Measurements from ENCODE around the gene UBE2O. TPM values are rescaled to one million over a fixed set of nuclear protein-coding genes. Genes with fewer than 3 reads are reported as not detected.

Gene UBE2O
- 13.1 and 13.4 TPM in 2 replicates for polyA plus RNA-seq (2013)

GRCh38 chr17:76452660-76453430 lies at the start of gene UBE2O:
Gene UBE2O, minus strand, starts transcription at chr17:76453152. Its CDS starts 11 bp downstream, at chr17:76453141.
- peak within 1 kb of the TSS; percentile 68 for H2AFZ ChIP-seq (ENCODE audit: insufficient read depth, low read length, poor library complexity)
- peak within 1 kb of the TSS; percentile 92 for H3K9ac ChIP-seq (ENCODE audit: low read length)
- peaks cover 2 to 4% of the 10 kb centered on the region in 2 experiments for H3K4me1 ChIP-seq (ENCODE audit: control insufficient read depth in 1 of 2, insufficient read depth in 2 of 2, low read length in 2 of 2)
- H3K79me1 ChIP-seq (ENCODE audit: low read length), result peaks cover 3% of the 10 kb centered on the region
- H3K4ac ChIP-seq (ENCODE audit: low read depth, low read length), result peak within 1 kb of the TSS; percentile 38
- peak within 1 kb of the TSS; percentile 34 for H4K12ac ChIP-seq (ENCODE audit: low read depth, low read length)
- H2BK120ac ChIP-seq (ENCODE audit: insufficient read depth, low read length, poor library complexity), result peak within 1 kb of the TSS; percentile 55
- H3K9me3 ChIP-seq (ENCODE audit: insufficient read depth, low read depth, low read length), result peaks cover 2% of the 10 kb centered on the region
- DNase-seq, result peak; percentile 82 to 91
- no peak within 1 kb of the TSS for H2AK5ac ChIP-seq (ENCODE audit: low read length)
- H3K23ac ChIP-seq (ENCODE audit: low read length), result no peak within 1 kb of the TSS
- H3K14ac ChIP-seq (ENCODE audit: low read length), result peak within 1 kb of the TSS; percentile 82
- no peaks in the 10 kb centered on the region for H3K36me3 ChIP-seq (ENCODE audit: control insufficient read depth in 1 of 2, insufficient read depth in 2 of 2, low read length in 2 of 2)
- peak within 1 kb of the TSS; percentile 50 for H2BK5ac ChIP-seq (ENCODE audit: low read depth, low read length, poor library complexity)
- H3K79me2 ChIP-seq (ENCODE audit: control insufficient read depth, insufficient read depth, low read length, poor library complexity), result peaks cover 6% of the 10 kb centered on the region
- WGBS (ENCODE audit: extremely low coverage, insufficient coverage, insufficient read length), result no CpG with 5 or more reads among the region's 101 CpGs
- H4K91ac ChIP-seq (ENCODE audit: low read depth, low read length), result peak within 1 kb of the TSS; percentile 72
- H2BK12ac ChIP-seq (ENCODE audit: low read length), result no peak within 1 kb of the TSS
- peak within 1 kb of the TSS; percentile 41 for H4K8ac ChIP-seq (ENCODE audit: low read depth, low read length)
- no peak within 1 kb of the TSS for H3K27ac ChIP-seq (ENCODE audit: low read depth, low read length)
- peak within 1 kb of the TSS; percentile 71 for H3K18ac ChIP-seq (ENCODE audit: low read length)
- peak within 1 kb of the TSS; percentile 100 for H3K4me3 ChIP-seq (ENCODE audit: low read depth, low read length)
- no peaks in the 10 kb centered on the region for H3K27me3 ChIP-seq (ENCODE audit: insufficient read depth, low read length)
- H3K4me2 ChIP-seq (ENCODE audit: low read length), result peak within 1 kb of the TSS; percentile 97

GRCh38 chr17:76501827-76502307 lies 48.9 kb upstream of the UBE2O start:
- Histone ChIP-seq H4K8ac (ENCODE audit: low read depth, low read length) (peak overlapping the region; percentile 13), H3K23ac (ENCODE audit: low read length) (no peak overlapping the region), H2BK12ac (ENCODE audit: low read length) (no peak overlapping the region), H3K79me2 (ENCODE audit: control insufficient read depth, insufficient read depth, low read length, poor library complexity) (no peaks in the 10 kb centered on the region), H3K14ac (ENCODE audit: low read length) (peak overlapping the region; percentile 33), H3K36me3 (ENCODE audit: control insufficient read depth in 1 of 2, insufficient read depth in 2 of 2, low read length in 2 of 2) (no peaks in the 10 kb centered on the region), H3K4me2 (ENCODE audit: low read length) (peak overlapping the region; percentile 95), H3K9ac (ENCODE audit: low read length) (no peak overlapping the region), H3K4ac (ENCODE audit: low read depth, low read length) (no peak overlapping the region), H2AK5ac (ENCODE audit: low read length) (peak overlapping the region; percentile 1), H4K91ac (ENCODE audit: low read depth, low read length) (peak overlapping the region; percentile 3), H3K27ac (ENCODE audit: low read depth, low read length) (no peak overlapping the region), H2AFZ (ENCODE audit: insufficient read depth, low read length, poor library complexity) (peak overlapping the region; percentile 24), H2BK5ac (ENCODE audit: low read depth, low read length, poor library complexity) (no peak overlapping the region), H3K4me3 (ENCODE audit: low read depth, low read length) (no peak overlapping the region), H3K79me1 (ENCODE audit: low read length) (peaks cover 5% of the 10 kb centered on the region), H3K9me3 (ENCODE audit: insufficient read depth, low read depth, low read length) (peaks cover 4% of the 10 kb centered on the region), H4K12ac (ENCODE audit: low read depth, low read length) (peak overlapping the region; percentile 12), H2BK120ac (ENCODE audit: insufficient read depth, low read length, poor library complexity) (no peak overlapping the region), H3K27me3 (ENCODE audit: insufficient read depth, low read length) (no peaks in the 10 kb centered on the region), H3K4me1 (ENCODE audit: control insufficient read depth in 1 of 2, insufficient read depth in 2 of 2, low read length in 2 of 2) (peaks cover 23 to 34% of the 10 kb centered on the region in 2 experiments), H3K18ac (ENCODE audit: low read length) (no peak overlapping the region)
- DNase-seq, result no peak
- no CpG with 5 or more reads among the region's 11 CpGs for WGBS (ENCODE audit: extremely low coverage, insufficient coverage, insufficient read length)

- H2BK5ac ChIP-seq (ENCODE audit: low read depth, low read length, poor library complexity), result no peak within 1 kb of the TSS
- H3K23ac ChIP-seq (ENCODE audit: low read length), result no peak within 1 kb of the TSS
- DNase-seq, result peak; percentile 71 to 86
- H2AK5ac ChIP-seq (ENCODE audit: low read length), result peak within 1 kb of the TSS; percentile 1
- H3K4me2 ChIP-seq (ENCODE audit: low read length), result peak within 1 kb of the TSS; percentile 95
- H3K18ac ChIP-seq (ENCODE audit: low read length), result no peak within 1 kb of the TSS
- no peak within 1 kb of the TSS for H2BK12ac ChIP-seq (ENCODE audit: low read length)
- H3K9me3 ChIP-seq (ENCODE audit: insufficient read depth, low read depth, low read length), result peaks cover 4% of the 10 kb centered on the region
- H3K9ac ChIP-seq (ENCODE audit: low read length), result peak within 1 kb of the TSS; percentile 34
- H2BK120ac ChIP-seq (ENCODE audit: insufficient read depth, low read length, poor library complexity), result no peak within 1 kb of the TSS
- H3K36me3 ChIP-seq (ENCODE audit: control insufficient read depth in 1 of 2, insufficient read depth in 2 of 2, low read length in 2 of 2), result no peaks in the 10 kb centered on the region
- peak within 1 kb of the TSS; percentile 33 for H3K14ac ChIP-seq (ENCODE audit: low read length)
- peak within 1 kb of the TSS; percentile 65 for H2AFZ ChIP-seq (ENCODE audit: insufficient read depth, low read length, poor library complexity)
- H3K4ac ChIP-seq (ENCODE audit: low read depth, low read length), result no peak within 1 kb of the TSS
- H3K27me3 ChIP-seq (ENCODE audit: insufficient read depth, low read length), result no peaks in the 10 kb centered on the region
- no peaks in the 10 kb centered on the region for H3K79me2 ChIP-seq (ENCODE audit: control insufficient read depth, insufficient read depth, low read length, poor library complexity)
- H3K27ac ChIP-seq (ENCODE audit: low read depth, low read length), result no peak within 1 kb of the TSS
- no CpG with 5 or more reads among the region's 72 CpGs for WGBS (ENCODE audit: extremely low coverage, insufficient coverage, insufficient read length)
- peak within 1 kb of the TSS; percentile 18 for H4K8ac ChIP-seq (ENCODE audit: low read depth, low read length)
- peak within 1 kb of the TSS; percentile 7 for H4K91ac ChIP-seq (ENCODE audit: low read depth, low read length)
- peak within 1 kb of the TSS; percentile 12 for H4K12ac ChIP-seq (ENCODE audit: low read depth, low read length)
- peaks cover 23 to 34% of the 10 kb centered on the region in 2 experiments for H3K4me1 ChIP-seq (ENCODE audit: control insufficient read depth in 1 of 2, insufficient read depth in 2 of 2, low read length in 2 of 2)
- H3K4me3 ChIP-seq (ENCODE audit: low read depth, low read length), result peak within 1 kb of the TSS; percentile 86
- peaks cover 5% of the 10 kb centered on the region for H3K79me1 ChIP-seq (ENCODE audit: low read length)
Measured at GRCh38 chr17:76501018-76501826, 48.3 kb upstream of the UBE2O start, which contains the start of gene RHBDF2. Gene RHBDF2, minus strand, starts transcription at chr17:76501423. Its CDS starts 19,899 bp downstream, at chr17:76481524.

- no peak overlapping the region for H2AK5ac ChIP-seq (ENCODE audit: low read length)
- H3K23ac ChIP-seq (ENCODE audit: low read length), result no peak overlapping the region
- H3K9me3 ChIP-seq (ENCODE audit: insufficient read depth, low read depth, low read length), result peaks cover 4% of the 10 kb centered on the region
- peak overlapping the region; percentile 7 for H4K8ac ChIP-seq (ENCODE audit: low read depth, low read length)
- no peak overlapping the region for H2BK5ac ChIP-seq (ENCODE audit: low read depth, low read length, poor library complexity)
- H3K36me3 ChIP-seq (ENCODE audit: control insufficient read depth in 1 of 2, insufficient read depth in 2 of 2, low read length in 2 of 2), result no peaks in the 10 kb centered on the region
- no peaks in the 10 kb centered on the region for H3K27me3 ChIP-seq (ENCODE audit: insufficient read depth, low read length)
- H3K79me1 ChIP-seq (ENCODE audit: low read length), result peaks cover 5% of the 10 kb centered on the region
- H4K12ac ChIP-seq (ENCODE audit: low read depth, low read length), result no peak overlapping the region
- DNase-seq, result no peak
- H3K18ac ChIP-seq (ENCODE audit: low read length), result no peak overlapping the region
- no peak overlapping the region for H2BK120ac ChIP-seq (ENCODE audit: insufficient read depth, low read length, poor library complexity)
- H3K4me1 ChIP-seq (ENCODE audit: control insufficient read depth in 1 of 2, insufficient read depth in 2 of 2, low read length in 2 of 2), result peaks cover 23 to 34% of the 10 kb centered on the region in 2 experiments
- H3K4ac ChIP-seq (ENCODE audit: low read depth, low read length), result no peak overlapping the region
- no peak overlapping the region for H2BK12ac ChIP-seq (ENCODE audit: low read length)
- H3K4me2 ChIP-seq (ENCODE audit: low read length), result peak overlapping the region; percentile 95
- H3K79me2 ChIP-seq (ENCODE audit: control insufficient read depth, insufficient read depth, low read length, poor library complexity), result no peaks in the 10 kb centered on the region
- peak overlapping the region; percentile 7 for H4K91ac ChIP-seq (ENCODE audit: low read depth, low read length)
- WGBS (ENCODE audit: extremely low coverage, insufficient coverage, insufficient read length), result no CpG with 5 or more reads among the region's 10 CpGs
- no peak overlapping the region for H3K27ac ChIP-seq (ENCODE audit: low read depth, low read length)
- H2AFZ ChIP-seq (ENCODE audit: insufficient read depth, low read length, poor library complexity), result peak overlapping the region; percentile 65
- H3K4me3 ChIP-seq (ENCODE audit: low read depth, low read length), result peak overlapping the region; percentile 86
- H3K9ac ChIP-seq (ENCODE audit: low read length), result peak overlapping the region; percentile 34
- peak overlapping the region; percentile 18 for H3K14ac ChIP-seq (ENCODE audit: low read length)
Measured at GRCh38 chr17:76500747-76501017, 47.7 kb upstream of the UBE2O start.
